DOHH2 (cell line): Measurements from ENCODE around the gene COLEC11.

Experiments
- H3F3A ChIP-seq: fragments of 200-600 bp; sonication (generic), shearing (Covaris generic); 2 replicates; pipeline ENCODE4 v1.6.0; 2016; ENCODE audit warnings: antibody characterized with exemption, mild to moderate bottlenecking; ENCODE audit not compliant: control insufficient read depth, insufficient read depth
- H3K27ac ChIP-seq: fragments of 200-600 bp; sonication (generic); 2 replicates; pipeline ENCODE4 v1.5.1; 2014; ENCODE audit warnings: low read depth, mild to moderate bottlenecking, low read length, moderate library complexity
- H3K27me3 ChIP-seq: fragments of 200-600 bp; sonication (generic); 2 replicates; pipeline ENCODE4 v1.6.1; 2014; ENCODE audit warnings: mild to moderate bottlenecking, low read length, mixed read lengths; ENCODE audit not compliant: control insufficient read depth
- H3K36me3 ChIP-seq: fragments of 200-600 bp; sonication (generic); 2 replicates; pipeline ENCODE4 v1.6.1; 2014; ENCODE audit warnings: mild to moderate bottlenecking, low read length, moderate library complexity, mixed read lengths; ENCODE audit not compliant: control insufficient read depth
- H3K4me1 ChIP-seq: fragments of 200-600 bp; sonication (generic); 2 replicates; pipeline ENCODE4 v1.6.1; 2014; ENCODE audit warnings: mild to moderate bottlenecking, low read length, mixed read lengths; ENCODE audit not compliant: control insufficient read depth
- H3K4me2 ChIP-seq: fragments of 200-600 bp; sonication (generic); 2 replicates; pipeline ENCODE4 v1.6.0; 2014; ENCODE audit warnings: mild to moderate bottlenecking, low read length, moderate library complexity
- H3K4me3 ChIP-seq: fragments of 200-600 bp; sonication (generic); 2 replicates; pipeline ENCODE4 v1.5.1; 2014; ENCODE audit warnings: mild to moderate bottlenecking, low read length, mixed read lengths
- H3K79me2 ChIP-seq: fragments of 200-600 bp; sonication (generic); 2 replicates; pipeline ENCODE4 v1.6.1; 2014; ENCODE audit warnings: mild to moderate bottlenecking, low read length, mixed read lengths; ENCODE audit not compliant: control insufficient read depth
- H3K9me2 ChIP-seq: fragments of 200-600 bp; sonication (generic); replicated peaks from 2 replicates; pipeline ENCODE4 v1.6.1; 2014; ENCODE audit warnings: mild to moderate bottlenecking, low read length, mixed read lengths; ENCODE audit not compliant: control insufficient read depth
- H3K9me3 ChIP-seq: fragments of 200-600 bp; sonication (generic); 2 replicates; pipeline ENCODE4 v1.6.1; 2014; ENCODE audit warnings: antibody characterized with exemption, low read length, mixed read lengths; ENCODE audit not compliant: control insufficient read depth, insufficient read depth
- H4K20me1 ChIP-seq: fragments of 200-600 bp; sonication (generic); 2 replicates; pipeline ENCODE4 v1.6.0; 2014; ENCODE audit warnings: low read depth, mild to moderate bottlenecking, antibody characterized with exemption, low read length, moderate library complexity; ENCODE audit not compliant: control insufficient read depth, insufficient read depth
- CTCF ChIP-seq: fragments of 200-600 bp; sonication (generic); IDR thresholded peaks from one replicate; pipeline ENCODE4 v1.5.1; 2014; ENCODE audit warnings: antibody characterized with exemption, mild to moderate bottlenecking, low read depth, low read length; ENCODE audit not compliant: poor library complexity, severe bottlenecking
- EZH2phosphoT487 ChIP-seq: fragments of 200-600 bp; sonication (generic); IDR thresholded peaks from 2 replicates; pipeline ENCODE4 v1.6.1; 2017; ENCODE audit warnings: borderline replicate concordance, mild to moderate bottlenecking, antibody characterized with exemption, low read length, moderate library complexity, mixed read lengths

The COLEC11 gene

GRCh38 chr2:3598912-3599854 is 4.3 kb downstream of the COLEC11 start:
- no peak overlapping the region for H3K4me2 ChIP-seq
- no peaks in the 10 kb centered on the region for H3K36me3 ChIP-seq
- H3K9me2 ChIP-seq = no peaks in the 10 kb centered on the region
- no peak overlapping the region for H3K27ac ChIP-seq
- TF ChIP-seq EZH2phosphoT487 (no peak), CTCF (no peak)
- no peaks in the 10 kb centered on the region for H4K20me1 ChIP-seq
- no peaks in the 10 kb centered on the region for H3K4me1 ChIP-seq
- no peaks in the 10 kb centered on the region for H3F3A ChIP-seq
- no peaks in the 10 kb centered on the region for H3K9me3 ChIP-seq
- no peak overlapping the region for H3K4me3 ChIP-seq
- no peaks in the 10 kb centered on the region for H3K27me3 ChIP-seq
- H3K79me2 ChIP-seq = no peaks in the 10 kb centered on the region

GRCh38 chr2:3600256-3600855 is 5.4 kb downstream of the COLEC11 start:
- Histone ChIP-seq H3K4me2 (no peak overlapping the region), H3K4me1 (peaks cover 8% of the 10 kb centered on the region)

GRCh38 chr2:3601561-3602271 is 6.8 kb downstream of the COLEC11 start:
- Histone ChIP-seq H3K36me3 (no peaks in the 10 kb centered on the region), H4K20me1 (no peaks in the 10 kb centered on the region), H3K27me3 (no peaks in the 10 kb centered on the region), H3F3A (peaks cover 6% of the 10 kb centered on the region), H3K9me2 (no peaks in the 10 kb centered on the region), H3K4me3 (no peak overlapping the region), H3K9me3 (no peaks in the 10 kb centered on the region), H3K4me2 (no peak overlapping the region), H3K4me1 (peaks cover 16% of the 10 kb centered on the region), H3K27ac (no peak overlapping the region), H3K79me2 (no peaks in the 10 kb centered on the region)
- TF ChIP-seq EZH2phosphoT487 = no peak
- TF ChIP-seq CTCF = no peak

More at GRCh38 chr2:3600256-3600855, 5.4 kb downstream of the COLEC11 start:
- H3K9me2 ChIP-seq = no peaks in the 10 kb centered on the region
- peaks cover 6% of the 10 kb centered on the region for H3F3A ChIP-seq
- no peak overlapping the region for H3K27ac ChIP-seq
- no peaks in the 10 kb centered on the region for H3K9me3 ChIP-seq
- H4K20me1 ChIP-seq = no peaks in the 10 kb centered on the region
- no peak for TF ChIP-seq CTCF
- TF ChIP-seq EZH2phosphoT487 = no peak
- no peaks in the 10 kb centered on the region for H3K79me2 ChIP-seq
- H3K27me3 ChIP-seq = no peaks in the 10 kb centered on the region
- no peak overlapping the region for H3K4me3 ChIP-seq
- no peaks in the 10 kb centered on the region for H3K36me3 ChIP-seq
